K562 (cell line): Measurements from ENCODE around the gene SLC25A20. TPM values are rescaled to one million over a fixed set of nuclear protein-coding genes. Genes with fewer than 3 reads are reported as not detected.

ENCODE experiments used
- BCLAF1 ChIP-seq, 2 experiments: fragments of 450-650 bp in 1 of 2; IDR thresholded peaks; 2 replicates each; pipeline ENCODE4 v1.6.1; 2011 to 2017; ENCODE audit warnings: low read depth in 2 of 2, antibody characterized with exemption in 1 of 2, borderline replicate concordance in 1 of 2, low read length in 1 of 2, mild to moderate bottlenecking in 1 of 2, mixed read lengths in 1 of 2; ENCODE audit not compliant: control insufficient read depth in 1 of 2
- BCOR ChIP-seq: fragments of 450-650 bp; IDR thresholded peaks from 2 replicates; pipeline ENCODE4 v1.6.1; 2016
- CBX3 ChIP-seq, 2 experiments: IDR thresholded peaks; 1 replicate in 1 of 2; 2 replicates in 1 of 2; pipeline ENCODE4 v1.6.1; 2012; ENCODE audit warnings: inconsistent platforms in 2 of 2, low read length in 2 of 2, borderline replicate concordance in 1 of 2, control low read depth in 1 of 2
- CC2D1A ChIP-seq: fragments of 450-650 bp; IDR thresholded peaks from 2 replicates; pipeline ENCODE4 v1.6.1; 2017; ENCODE audit warnings: mild to moderate bottlenecking
- CEBPZ ChIP-seq: fragments of 150-350 bp; IDR thresholded peaks from 2 replicates; pipeline ENCODE4 v1.6.1; 2014; ENCODE audit warnings: low read depth, mild to moderate bottlenecking, low read length, borderline replicate concordance
- EP400 ChIP-seq: fragments of 450-650 bp; IDR thresholded peaks from 2 replicates; pipeline ENCODE4 v1.6.1; 2017; ENCODE audit warnings: antibody characterized with exemption, mild to moderate bottlenecking, moderate library complexity
- ETV5 ChIP-seq: sonication (generic); formaldehyde crosslinking; IDR thresholded peaks from 2 replicates; pipeline ENCODE4 v1.4.0; 2020; ENCODE audit warnings: low read depth, mild to moderate bottlenecking, missing genetic modification reagents
- HCFC1 ChIP-seq: IDR thresholded peaks from 2 replicates; pipeline ENCODE4 v1.6.1; 2012; ENCODE audit warnings: low read depth, low read length, improper control_type of control experiment
- HDAC2 ChIP-seq: fragments of 450-650 bp; IDR thresholded peaks from 2 replicates; pipeline ENCODE4 v1.6.1; 2016; ENCODE audit warnings: mild to moderate bottlenecking
- HDAC8 ChIP-seq: fragments of 450-650 bp; IDR thresholded peaks from 2 replicates; pipeline ENCODE4 v1.6.1; 2016; ENCODE audit warnings: mild to moderate bottlenecking, missing genetic modification characterization, moderate library complexity, missing compliant biosample characterization
- KLF6 ChIP-seq: fragments of 250-450 bp; sonication (Bioruptor Pico); IDR thresholded peaks from 2 replicates; pipeline ENCODE4 v1.4.0; 2020; ENCODE audit warnings: mild to moderate bottlenecking, moderate library complexity, borderline replicate concordance
- PCBP1 ChIP-seq: fragments of 200-400 bp; formaldehyde crosslinking; IDR thresholded peaks from 2 replicates; pipeline ENCODE4 v1.6.1; 2018; ENCODE audit warnings: mild to moderate bottlenecking, low read depth, low read length; ENCODE audit not compliant: poor library complexity, severe bottlenecking
- POLR2G ChIP-seq: fragments of 200-400 bp; formaldehyde crosslinking; IDR thresholded peaks from 2 replicates; pipeline ENCODE4 v1.6.1; 2017; ENCODE audit warnings: low read depth, mild to moderate bottlenecking, antibody characterized with exemption, low read length, moderate library complexity
- PREB ChIP-seq: sonication (generic); formaldehyde crosslinking; IDR thresholded peaks from 2 replicates; pipeline ENCODE4 v1.8.1; 2023; ENCODE audit warnings: mild to moderate bottlenecking, missing genetic modification reagents
- SIRT6 ChIP-seq: IDR thresholded peaks from one replicate; pipeline ENCODE4 v1.6.1; 2012; ENCODE audit warnings: low read depth, mild to moderate bottlenecking, control low read depth, inconsistent platforms, low read length, moderate library complexity
- STAG1 ChIP-seq: sonication (generic); formaldehyde crosslinking; IDR thresholded peaks from 2 replicates; pipeline ENCODE4 v1.5.0; 2020; ENCODE audit warnings: missing genetic modification reagents, borderline replicate concordance
- ZNF263 ChIP-seq: sonication (generic); formaldehyde crosslinking; IDR thresholded peaks from 2 replicates; pipeline ENCODE4 v1.8.0; 2022; ENCODE audit warnings: mild to moderate bottlenecking, missing genetic modification reagents, borderline replicate concordance
- ZNF282 ChIP-seq: sonication (generic); formaldehyde crosslinking; IDR thresholded peaks from 2 replicates; pipeline ENCODE4 v1.8.1; 2023; ENCODE audit warnings: missing genetic modification reagents
- ZNF584 ChIP-seq: fragments of 200-800 bp; sonication (Bioruptor generic); IDR thresholded peaks from 2 replicates; pipeline ENCODE4 v1.6.1; 2016; ENCODE audit warnings: low read depth, mild to moderate bottlenecking, missing genetic modification characterization, missing compliant biosample characterization
- ZNF77 ChIP-seq: fragments of 250-450 bp; sonication (Bioruptor Pico); IDR thresholded peaks from 2 replicates; pipeline ENCODE4 v1.5.0; 2020
- polyA plus RNA-seq, 8 experiments: library from polyadenylated mRNA; depleted of rRNA in 4 of 8; stranded (reverse) in 5 of 8; unstranded in 3 of 8; fragments of >200 nt; fragmentation: Nextera tagmentation in 2 of 8; fragmentation: Illumina TruSeq in 1 of 8; extraction: Ambion mirVana in 2 of 8; extraction: Trizol in 1 of 8; gene quantifications; 2 replicates each; pipeline versions ENCODE4 v1.2.1 to v1.2.3, GENCODE V29; 2011 to 2014; ENCODE audit warnings: inconsistent platforms in 1 of 8, missing spikeins in 1 of 8
- total RNA-seq, 7 experiments: library from RNA; depleted of rRNA in 6 of 7; stranded (reverse); fragments of >200 nt in 6 of 7; fragmentation: Illumina TruSeq in 2 of 7; extraction: Trizol in 2 of 7; gene quantifications; 2 replicates each; pipeline versions ENCODE4 v1.2.1 to v1.2.3, GENCODE V29; 2011 to 2021; ENCODE audit warnings: low replicate concordance in 1 of 7

The SLC25A20 gene
- total and polyA plus RNA-seq, 9 of the 15 experiments (the other 6 are each of a cell fraction or from before 2014, with no cell fraction given) = 14.3 to 48.1 (median 21.6) TPM

- TF ChIP-seq CBX3 (IDR thresholded peaks at IDR 0.05; ENCODE audit: borderline replicate concordance in 1 of 2, low read length in 2 of 2) (no peak), BCLAF1 (IDR thresholded peaks at IDR 0.05; ENCODE audit: borderline replicate concordance in 1 of 2, control insufficient read depth in 1 of 2, low read depth in 2 of 2, low read length in 1 of 2) (no peak), ETV5 (CRISPR knock-in tag) (peak; percentile 91), ZNF263 (CRISPR knock-in tag) (peak; percentile 13; the same call in 1 of the 2 replicates), BCOR (no peak), POLR2G (peak; percentile 95), EP400 (peak; percentile 71), ZNF584 (CRISPR knock-in tag) (0 out of 2 replicates have a peak, but pooled peaks have one; percentile 22), PREB (no peak), ZNF77 (no peak), HDAC8 (tag) (0 out of 2 replicates have a peak, but pooled peaks have one; percentile 33), HCFC1 (peak; percentile 61; the same call in 1 of the 2 replicates), CEBPZ (no peak), HDAC2 (no peak), PCBP1 (no peak), ZNF282 (CRISPR knock-in tag) (no peak), SIRT6 (no peak), CC2D1A (no peak), KLF6 (no peak; the same call in 1 of the 2 replicates), STAG1 (CRISPR knock-in tag) (no peak)
Observed at GRCh38 chr3:48918388-48919214, 19.9 kb upstream of the SLC25A20 start, which contains the start of gene ARIH2 (continued).
